Measurements from ENCODE around the gene TMEM208. TPM values are rescaled to one million over a fixed set of nuclear protein-coding genes. Genes with fewer than 3 reads are reported as not detected.

TMEM208 gene
- 24.5 TPM for total RNA-seq

DNA sequence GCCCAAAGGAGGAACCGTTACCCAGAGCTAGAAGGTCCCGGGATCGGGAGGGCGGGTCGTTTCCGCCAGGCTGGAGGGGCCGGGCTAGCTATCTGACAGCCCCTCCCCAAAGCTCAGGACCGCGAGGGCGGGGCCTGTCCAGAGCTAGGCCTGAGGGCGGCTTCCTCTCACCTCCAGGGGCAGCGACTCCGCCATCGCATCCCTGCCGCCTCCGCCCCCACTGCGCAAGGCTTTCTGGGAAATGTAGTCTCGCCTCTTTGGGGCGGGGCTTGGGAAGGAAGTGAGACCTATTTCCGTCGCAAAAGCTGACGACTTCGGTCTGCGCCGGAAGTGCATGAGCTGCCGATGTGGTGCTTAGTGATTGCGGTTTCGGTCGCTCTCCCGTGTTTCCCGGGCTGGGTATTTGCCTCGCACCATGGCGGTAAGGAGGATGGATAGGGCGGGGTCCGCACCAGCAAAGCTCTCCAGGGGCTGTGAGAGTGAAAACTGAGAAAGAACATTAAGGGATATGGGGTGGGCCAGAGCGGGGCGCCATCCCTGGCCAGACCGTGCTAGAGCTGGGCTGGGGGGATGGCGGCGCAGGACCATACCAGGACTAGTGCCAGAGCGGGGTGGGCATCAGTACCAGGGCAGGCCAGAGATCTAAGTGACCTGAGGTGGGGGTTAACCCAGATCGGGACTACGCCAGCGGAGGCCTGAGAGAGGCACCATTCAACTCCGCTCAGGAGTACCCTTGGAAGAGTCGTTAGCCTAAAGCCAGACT is at the start of gene TMEM208:
Gene TMEM208 (plus strand): TSS at position 327 of the 763 bp plus-strand sequence. CDS start 89 bp downstream, at position 416.
- Histone ChIP-seq H3K9ac (ENCODE audit: low read depth in 1 of 3, low read length in 3 of 3) (peak within 1 kb of the TSS; percentile 89 to 95 (median 93)), H3K36me3 (ENCODE audit: control insufficient read depth in 3 of 3, insufficient read depth in 3 of 3, low read length in 3 of 3) (peaks cover 41 to 52% (median 45%) of the 10 kb centered on the region in 3 donors), H3K4me1 (ENCODE audit: control insufficient read depth in 3 of 3, insufficient read depth in 3 of 3, low read length in 3 of 3) (peaks cover 25 to 48% (median 44%) of the 10 kb centered on the region in 3 donors), H3K27ac (ENCODE audit: low read depth, low read length) (peak within 1 kb of the TSS; percentile 81), H3K27me3 (ENCODE audit: control insufficient read depth in 3 of 3, insufficient read depth in 3 of 3, low read length in 3 of 3) (no peaks in the 10 kb centered on the region), H3K4me3 (ENCODE audit: low read length in 3 of 3) (peak within 1 kb of the TSS; percentile 96 to 98 (median 98)), H3K9me3 (ENCODE audit: control insufficient read depth in 3 of 3, low read length in 3 of 3) (no peaks in the 10 kb centered on the region)

DNA sequence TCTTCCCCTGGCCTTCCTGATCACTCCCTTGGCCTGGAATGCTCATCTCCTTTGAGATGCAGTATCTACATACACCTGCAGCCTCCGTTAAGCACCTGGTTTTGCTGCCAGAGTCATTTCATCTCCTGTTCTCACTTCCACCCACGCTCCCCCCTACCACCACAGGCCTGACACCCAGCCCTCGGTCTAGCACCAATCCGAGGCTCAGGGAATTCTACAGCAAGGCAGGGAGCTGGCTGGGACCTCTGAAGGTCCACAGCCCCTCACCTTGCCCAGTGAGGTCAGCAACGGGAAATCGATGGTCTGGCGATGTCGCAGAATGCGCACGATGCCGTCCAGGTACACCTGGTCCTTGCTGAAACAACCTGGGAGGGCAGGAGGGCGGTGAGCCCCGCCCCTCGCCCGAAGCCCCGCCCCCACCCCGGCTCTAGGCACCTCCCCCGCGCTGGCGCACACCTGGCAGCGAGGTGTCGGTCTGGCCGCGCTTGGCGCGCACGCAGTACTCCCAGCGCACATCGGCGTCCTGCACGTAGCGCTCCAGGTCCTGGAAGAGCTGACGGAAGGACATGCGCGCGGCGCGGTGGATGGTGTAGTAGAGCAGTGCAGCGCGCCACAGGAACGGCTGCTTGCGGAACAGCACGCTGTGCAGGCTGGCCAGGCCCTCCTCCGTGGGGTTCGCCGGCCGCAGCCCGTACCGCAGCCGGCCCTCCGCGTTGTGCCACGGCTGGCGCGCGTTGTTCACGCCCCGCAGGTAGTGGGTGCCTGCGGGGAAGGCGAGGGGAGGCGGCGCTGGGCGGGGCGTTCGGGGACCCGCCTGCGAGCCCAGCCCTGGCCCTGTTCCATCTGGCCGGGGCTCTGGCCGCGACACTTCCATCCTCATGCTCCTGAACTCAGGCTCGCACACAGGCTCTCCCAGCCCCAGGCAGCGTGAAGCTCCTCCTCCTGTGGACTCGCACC is 48.9 kb upstream of the TMEM208 start:
- no peaks in the 10 kb centered on the region for H3K9me3 ChIP-seq (ENCODE audit: control insufficient read depth in 3 of 3, low read length in 3 of 3)
- peak overlapping the region in 2 of 3 donors; percentile 4 to 77 for H3K9ac ChIP-seq (ENCODE audit: low read depth in 1 of 3, low read length in 3 of 3)
- H3K27ac ChIP-seq (ENCODE audit: low read depth, low read length), result no peak overlapping the region
- peaks cover 57 to 75% (median 57%) of the 10 kb centered on the region in 3 donors for H3K4me1 ChIP-seq (ENCODE audit: control insufficient read depth in 3 of 3, insufficient read depth in 3 of 3, low read length in 3 of 3)
- no peaks in the 10 kb centered on the region for H3K27me3 ChIP-seq (ENCODE audit: control insufficient read depth in 3 of 3, insufficient read depth in 3 of 3, low read length in 3 of 3)
- peaks cover 10 to 14% (median 12%) of the 10 kb centered on the region in 3 donors for H3K36me3 ChIP-seq (ENCODE audit: control insufficient read depth in 3 of 3, insufficient read depth in 3 of 3, low read length in 3 of 3)
- H3K4me3 ChIP-seq (ENCODE audit: low read length in 3 of 3), result peak overlapping the region; percentile 62 to 73 (median 72)

DNA sequence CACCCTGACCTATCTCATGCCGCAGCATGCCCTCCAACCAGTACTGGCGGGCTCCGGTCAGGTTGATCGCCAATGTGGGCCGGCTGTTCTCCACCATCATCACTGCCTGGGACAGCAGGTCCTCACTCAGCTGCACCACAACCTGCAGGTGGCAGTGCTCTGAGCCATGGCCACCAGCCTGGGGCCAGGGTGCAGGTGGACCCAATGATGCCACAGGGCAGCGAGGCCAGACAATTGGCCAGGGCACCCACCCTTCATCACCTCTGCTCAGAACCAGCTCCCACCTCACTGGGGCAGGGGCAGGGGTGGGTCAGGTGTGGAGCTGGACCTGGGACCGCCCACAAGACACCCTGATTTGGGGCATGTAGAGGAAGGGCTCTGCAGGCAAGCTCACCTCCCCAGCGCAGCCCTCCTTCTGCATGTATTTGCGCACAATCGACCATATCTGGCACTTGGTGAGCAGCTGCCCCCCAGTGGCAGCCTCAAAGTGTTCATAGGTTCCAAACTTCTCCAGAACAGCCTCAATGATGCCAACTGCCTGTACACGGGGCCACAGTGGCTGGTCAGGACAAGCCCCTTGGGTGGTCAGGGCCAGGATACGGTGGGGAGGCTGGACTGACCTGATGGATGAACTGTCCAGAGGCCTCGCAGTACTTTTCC is 47.4 kb upstream of the TMEM208 start:
- Histone ChIP-seq H3K27ac (ENCODE audit: low read depth, low read length) (no peak overlapping the region), H3K9ac (ENCODE audit: low read depth in 1 of 3, low read length in 3 of 3) (peak overlapping the region in 1 of 3 donors; percentile 25), H3K4me3 (ENCODE audit: low read length in 3 of 3) (no peak overlapping the region), H3K36me3 (ENCODE audit: control insufficient read depth in 3 of 3, insufficient read depth in 3 of 3, low read length in 3 of 3) (peaks cover 10 to 14% (median 12%) of the 10 kb centered on the region in 3 donors), H3K4me1 (ENCODE audit: control insufficient read depth in 3 of 3, insufficient read depth in 3 of 3, low read length in 3 of 3) (peaks cover 51 to 74% (median 52%) of the 10 kb centered on the region in 3 donors), H3K9me3 (ENCODE audit: control insufficient read depth in 3 of 3, low read length in 3 of 3) (no peaks in the 10 kb centered on the region), H3K27me3 (ENCODE audit: control insufficient read depth in 3 of 3, insufficient read depth in 3 of 3, low read length in 3 of 3) (no peaks in the 10 kb centered on the region)

DNA sequence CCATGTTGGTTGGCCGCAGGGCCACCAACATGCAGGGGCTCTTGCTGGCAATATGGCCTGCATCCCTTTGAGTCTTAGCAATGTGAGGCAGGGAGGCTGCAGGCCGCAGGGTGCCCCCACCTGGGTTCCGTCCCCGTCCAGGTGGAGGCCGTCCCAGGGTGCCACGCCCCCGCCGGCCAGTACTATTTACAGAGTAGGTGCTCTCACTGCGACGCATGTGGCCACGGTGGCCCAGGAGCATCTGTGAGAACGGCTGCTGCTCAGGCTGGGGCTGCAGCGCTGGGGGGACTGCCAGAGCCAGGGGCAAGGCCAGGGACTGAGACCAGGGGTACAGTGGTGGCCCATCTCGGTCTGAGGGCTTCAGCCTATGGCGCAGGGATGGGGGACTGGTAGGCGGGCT is 46.8 kb upstream of the TMEM208 start:
- Histone ChIP-seq H3K9ac (ENCODE audit: low read depth in 1 of 3, low read length in 3 of 3) (no peak overlapping the region), H3K4me1 (ENCODE audit: control insufficient read depth in 3 of 3, insufficient read depth in 3 of 3, low read length in 3 of 3) (peaks cover 50 to 74% (median 52%) of the 10 kb centered on the region in 3 donors), H3K4me3 (ENCODE audit: low read length in 3 of 3) (no peak overlapping the region), H3K27ac (ENCODE audit: low read depth, low read length) (no peak overlapping the region), H3K36me3 (ENCODE audit: control insufficient read depth in 3 of 3, insufficient read depth in 3 of 3, low read length in 3 of 3) (peaks cover 5 to 10% (median 8%) of the 10 kb centered on the region in 3 donors), H3K27me3 (ENCODE audit: control insufficient read depth in 3 of 3, insufficient read depth in 3 of 3, low read length in 3 of 3) (no peaks in the 10 kb centered on the region), H3K9me3 (ENCODE audit: control insufficient read depth in 3 of 3, low read length in 3 of 3) (no peaks in the 10 kb centered on the region)

DNA sequence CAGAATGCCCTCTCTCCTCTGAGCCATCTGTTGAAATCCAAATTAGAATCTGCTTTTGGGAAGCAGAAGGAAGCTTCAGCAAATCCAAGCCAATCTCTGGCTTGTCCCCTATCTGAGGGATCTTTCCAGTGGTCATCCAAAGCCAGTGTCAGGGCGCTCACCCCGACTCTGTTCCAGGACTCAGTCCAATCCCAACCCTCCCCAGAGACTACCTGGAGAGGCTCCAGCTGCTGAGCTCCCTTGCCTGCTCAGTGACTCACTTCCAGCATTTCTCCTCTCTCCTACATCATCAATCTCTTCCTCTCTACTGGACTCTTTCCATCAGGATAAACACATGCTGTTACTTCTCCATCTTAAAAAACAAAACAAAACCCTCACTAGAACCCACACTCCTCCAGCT is 45.6 kb upstream of the TMEM208 start:
- no peak overlapping the region for H3K4me3 ChIP-seq (ENCODE audit: low read length in 3 of 3)
- peak overlapping the region in 2 of 3 donors; percentile 8 to 32 for H3K9ac ChIP-seq (ENCODE audit: low read depth in 1 of 3, low read length in 3 of 3)
- H3K36me3 ChIP-seq (ENCODE audit: control insufficient read depth in 3 of 3, insufficient read depth in 3 of 3, low read length in 3 of 3), result peaks cover 0 to 2% (median 0%) of the 10 kb centered on the region in 3 donors
- no peaks in the 10 kb centered on the region for H3K9me3 ChIP-seq (ENCODE audit: control insufficient read depth in 3 of 3, low read length in 3 of 3)
- H3K27ac ChIP-seq (ENCODE audit: low read depth, low read length), result peak overlapping the region; percentile 45
- H3K4me1 ChIP-seq (ENCODE audit: control insufficient read depth in 3 of 3, insufficient read depth in 3 of 3, low read length in 3 of 3), result peaks cover 48 to 68% (median 52%) of the 10 kb centered on the region in 3 donors
- no peaks in the 10 kb centered on the region for H3K27me3 ChIP-seq (ENCODE audit: control insufficient read depth in 3 of 3, insufficient read depth in 3 of 3, low read length in 3 of 3)

DNA sequence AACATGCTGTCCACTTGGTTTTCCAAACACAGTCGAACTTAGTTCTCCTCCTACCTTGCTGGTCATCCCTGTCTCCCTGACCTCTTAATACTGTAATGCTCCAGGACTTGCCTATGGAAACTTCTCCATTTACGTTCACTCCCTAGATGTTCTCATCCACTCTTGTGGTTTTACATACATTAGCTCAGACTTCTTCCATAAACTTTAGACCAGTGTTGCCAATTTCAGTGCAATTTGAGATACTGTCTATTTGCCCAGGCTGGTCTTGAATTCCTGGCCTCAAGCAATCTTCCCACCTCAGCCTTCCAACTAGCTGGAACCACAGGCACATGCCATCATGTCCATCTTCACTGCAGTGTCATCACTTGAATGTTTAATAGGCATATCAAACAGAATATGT is 44.6 kb upstream of the TMEM208 start:
- Histone ChIP-seq H3K9ac (ENCODE audit: low read depth in 1 of 3, low read length in 3 of 3) (peak overlapping the region in 1 of 3 donors; percentile 91), H3K4me3 (ENCODE audit: low read length in 3 of 3) (no peak overlapping the region), H3K27ac (ENCODE audit: low read depth, low read length) (no peak overlapping the region), H3K4me1 (ENCODE audit: control insufficient read depth in 3 of 3, insufficient read depth in 3 of 3, low read length in 3 of 3) (peaks cover 43 to 64% (median 52%) of the 10 kb centered on the region in 3 donors), H3K27me3 (ENCODE audit: control insufficient read depth in 3 of 3, insufficient read depth in 3 of 3, low read length in 3 of 3) (no peaks in the 10 kb centered on the region), H3K36me3 (ENCODE audit: control insufficient read depth in 3 of 3, insufficient read depth in 3 of 3, low read length in 3 of 3) (no peaks in the 10 kb centered on the region), H3K9me3 (ENCODE audit: control insufficient read depth in 3 of 3, low read length in 3 of 3) (no peaks in the 10 kb centered on the region)

DNA sequence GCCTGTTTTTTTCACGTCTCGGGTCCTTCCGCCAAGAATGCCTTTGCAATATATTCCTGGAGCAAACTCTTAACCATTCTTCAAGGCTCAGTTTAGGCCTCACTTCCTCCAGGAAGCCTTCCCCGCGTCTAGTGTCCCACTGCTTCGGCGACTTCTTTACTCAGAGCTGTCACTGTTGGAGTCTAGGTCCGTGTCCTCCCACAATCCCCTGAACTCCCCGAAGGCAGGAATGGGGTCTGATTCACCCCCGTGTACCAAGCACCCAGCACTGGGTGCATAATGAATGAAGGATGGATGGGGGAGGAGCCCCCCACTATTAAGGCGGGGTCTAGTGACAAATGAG is 43.7 kb upstream of the TMEM208 start:
- Histone ChIP-seq H3K9me3 (ENCODE audit: control insufficient read depth in 3 of 3, low read length in 3 of 3) (no peaks in the 10 kb centered on the region), H3K27ac (ENCODE audit: low read depth, low read length) (peak overlapping the region; percentile 95), H3K36me3 (ENCODE audit: control insufficient read depth in 3 of 3, insufficient read depth in 3 of 3, low read length in 3 of 3) (no peaks in the 10 kb centered on the region), H3K9ac (ENCODE audit: low read depth in 1 of 3, low read length in 3 of 3) (peak overlapping the region; percentile 82 to 91 (median 89)), H3K4me3 (ENCODE audit: low read length in 3 of 3) (peak overlapping the region; percentile 80 to 84 (median 82)), H3K27me3 (ENCODE audit: control insufficient read depth in 3 of 3, insufficient read depth in 3 of 3, low read length in 3 of 3) (no peaks in the 10 kb centered on the region), H3K4me1 (ENCODE audit: control insufficient read depth in 3 of 3, insufficient read depth in 3 of 3, low read length in 3 of 3) (peaks cover 37 to 54% (median 45%) of the 10 kb centered on the region in 3 donors)

DNA sequence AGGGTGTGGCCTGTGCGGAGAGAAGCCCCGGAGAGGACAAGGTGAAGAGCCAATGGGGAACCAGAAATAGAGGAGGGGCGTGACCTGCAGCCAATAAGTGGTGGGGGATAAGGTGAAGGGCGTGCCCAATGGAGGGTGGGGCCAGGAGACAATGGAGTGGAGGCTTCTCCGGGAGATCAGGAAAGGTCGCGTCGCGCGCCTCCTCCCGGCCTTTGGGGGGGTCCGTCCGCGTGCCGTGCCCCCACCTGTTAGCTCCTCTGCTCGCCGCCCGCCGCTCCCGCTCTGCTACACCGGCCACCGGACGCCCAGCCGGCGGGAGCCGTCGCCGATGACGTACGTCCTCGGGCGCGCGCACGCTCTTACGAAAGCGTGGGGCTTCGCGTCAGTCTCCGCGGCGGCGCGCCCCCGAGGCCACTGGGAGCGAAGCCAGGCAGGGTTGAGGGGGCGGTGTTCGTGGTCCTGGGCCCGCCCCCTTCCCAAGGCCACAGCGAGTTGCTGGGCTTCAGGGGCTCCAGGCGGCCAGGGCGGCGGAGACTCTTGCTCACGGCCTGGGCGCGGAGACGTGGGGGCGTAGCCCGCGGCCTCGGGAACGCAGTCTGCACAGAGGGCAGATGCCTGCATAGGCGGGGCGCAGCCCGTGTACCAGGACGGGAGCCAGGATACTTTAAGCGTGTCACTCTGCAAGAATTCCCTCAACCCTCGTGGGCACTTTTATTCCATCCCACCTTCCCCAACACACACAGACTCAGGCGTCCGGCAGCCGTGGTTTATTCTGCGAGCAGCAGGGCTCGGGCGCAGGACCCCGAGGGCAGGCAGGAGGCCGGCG is 43.1 kb upstream of the TMEM208 start, which contains the start of gene MATCAP1:
Gene MATCAP1 (minus strand): TSS at position 337 of the 826 bp plus-strand sequence. CDS start 3,353 bp downstream, outside the sequence.
- no peaks in the 10 kb centered on the region for H3K27me3 ChIP-seq (ENCODE audit: control insufficient read depth in 3 of 3, insufficient read depth in 3 of 3, low read length in 3 of 3)
- H3K9me3 ChIP-seq (ENCODE audit: control insufficient read depth in 3 of 3, low read length in 3 of 3), result no peaks in the 10 kb centered on the region
- H3K4me1 ChIP-seq (ENCODE audit: control insufficient read depth in 3 of 3, insufficient read depth in 3 of 3, low read length in 3 of 3), result peaks cover 31 to 49% (median 42%) of the 10 kb centered on the region in 3 donors
- H3K9ac ChIP-seq (ENCODE audit: low read depth in 1 of 3, low read length in 3 of 3), result peak within 1 kb of the TSS; percentile 82 to 91 (median 89)
- H3K27ac ChIP-seq (ENCODE audit: low read depth, low read length), result peak within 1 kb of the TSS; percentile 95
- no peaks in the 10 kb centered on the region for H3K36me3 ChIP-seq (ENCODE audit: control insufficient read depth in 3 of 3, insufficient read depth in 3 of 3, low read length in 3 of 3)
- H3K4me3 ChIP-seq (ENCODE audit: low read length in 3 of 3), result peak within 1 kb of the TSS; percentile 80 to 84 (median 82)
